Measurements from ENCODE around the gene DDOST. TPM values are rescaled to one million over a fixed set of nuclear protein-coding genes. Genes with fewer than 3 reads are reported as not detected.

DDOST gene
- total RNA-seq, 1 donor: 183 TPM

DNA sequence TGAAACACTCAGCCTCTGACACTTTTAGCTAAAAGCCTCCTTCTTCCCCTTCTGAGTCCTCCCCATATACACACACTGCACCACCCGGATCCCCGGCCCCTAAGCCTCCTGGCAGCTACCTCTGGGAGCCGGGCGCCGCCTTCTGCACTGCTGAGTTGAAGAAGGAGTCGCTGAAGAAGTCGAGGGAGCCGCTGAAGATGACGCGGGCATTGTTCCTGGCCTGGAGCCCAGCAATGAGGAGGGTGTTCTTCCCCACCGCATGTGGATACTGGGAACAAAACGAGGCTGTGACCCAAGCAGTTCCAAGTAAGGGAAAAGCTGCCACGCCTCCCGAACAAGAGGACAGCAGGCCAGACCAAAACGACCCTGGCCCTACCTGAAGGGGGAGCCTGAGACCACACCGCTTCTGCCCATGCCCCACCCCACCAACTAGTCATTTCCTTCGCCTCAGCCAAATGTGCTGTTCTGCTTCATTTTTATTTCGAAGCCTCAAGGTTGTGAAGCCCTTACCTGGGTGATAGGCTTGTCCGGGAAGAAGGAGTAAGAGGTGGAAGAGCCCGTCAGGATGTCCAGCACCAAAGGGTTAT lies 7.0 kb downstream of the DDOST start:
- TF ChIP-seq, protein P1, sequence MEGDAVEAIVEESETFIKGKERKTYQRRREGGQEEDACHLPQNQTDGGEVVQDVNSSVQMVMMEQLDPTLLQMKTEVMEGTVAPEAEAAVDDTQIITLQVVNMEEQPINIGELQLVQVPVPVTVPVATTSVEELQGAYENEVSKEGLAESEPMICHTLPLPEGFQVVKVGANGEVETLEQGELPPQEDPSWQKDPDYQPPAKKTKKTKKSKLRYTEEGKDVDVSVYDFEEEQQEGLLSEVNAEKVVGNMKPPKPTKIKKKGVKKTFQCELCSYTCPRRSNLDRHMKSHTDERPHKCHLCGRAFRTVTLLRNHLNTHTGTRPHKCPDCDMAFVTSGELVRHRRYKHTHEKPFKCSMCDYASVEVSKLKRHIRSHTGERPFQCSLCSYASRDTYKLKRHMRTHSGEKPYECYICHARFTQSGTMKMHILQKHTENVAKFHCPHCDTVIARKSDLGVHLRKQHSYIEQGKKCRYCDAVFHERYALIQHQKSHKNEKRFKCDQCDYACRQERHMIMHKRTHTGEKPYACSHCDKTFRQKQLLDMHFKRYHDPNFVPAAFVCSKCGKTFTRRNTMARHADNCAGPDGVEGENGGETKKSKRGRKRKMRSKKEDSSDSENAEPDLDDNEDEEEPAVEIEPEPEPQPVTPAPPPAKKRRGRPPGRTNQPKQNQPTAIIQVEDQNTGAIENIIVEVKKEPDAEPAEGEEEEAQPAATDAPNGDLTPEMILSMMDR (IDR thresholded peaks at IDR 0.05; ENCODE audit: insufficient read depth, low read length): no peak
- no peak overlapping the region for H3K4me3 ChIP-seq (ENCODE audit: low read depth, low read length)
- DNase-seq (ENCODE audit: low read depth): peak; percentile 37

DNA sequence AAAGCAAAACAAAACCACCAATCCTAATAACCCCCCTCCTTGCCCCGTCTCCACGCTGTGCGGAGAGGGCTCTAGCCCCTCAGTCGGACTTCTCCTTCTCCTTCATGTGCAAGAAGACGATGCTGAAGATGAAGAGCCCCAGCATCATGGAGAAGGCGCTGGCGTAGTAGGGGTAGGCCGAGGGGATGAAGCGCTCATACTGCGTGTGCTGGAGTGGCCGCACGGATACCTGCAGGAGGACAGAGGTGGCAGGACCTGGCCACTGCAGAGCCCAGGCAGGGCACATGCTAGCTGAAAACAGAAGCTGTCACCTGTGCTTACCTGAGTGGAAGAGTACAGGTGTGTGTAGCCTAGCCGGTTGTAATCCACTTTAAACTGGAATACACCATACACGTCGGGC lies 8.9 kb downstream of the DDOST start:
- no peak for DNase-seq (ENCODE audit: low read depth)
- TF ChIP-seq, protein P1 (IDR thresholded peaks at IDR 0.05; ENCODE audit: insufficient read depth, low read length): no peak
- H3K4me3 ChIP-seq (ENCODE audit: low read depth, low read length): no peak overlapping the region

DNA sequence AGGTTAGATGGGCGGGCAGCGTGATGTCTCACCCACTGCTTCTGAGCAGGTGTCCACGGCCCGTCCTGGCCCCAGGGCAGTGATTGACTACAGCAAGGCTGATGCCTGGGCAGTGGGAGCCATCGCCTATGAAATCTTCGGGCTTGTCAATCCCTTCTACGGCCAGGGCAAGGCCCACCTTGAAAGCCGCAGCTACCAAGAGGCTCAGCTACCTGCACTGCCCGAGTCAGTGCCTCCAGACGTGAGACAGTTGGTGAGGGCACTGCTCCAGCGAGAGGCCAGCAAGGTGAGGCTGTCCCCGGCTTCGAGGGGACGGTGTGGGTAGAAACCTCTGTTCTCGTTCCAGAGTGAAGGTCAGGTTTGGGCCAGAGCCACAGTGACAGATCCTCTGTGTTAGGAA lies 12.2 kb downstream of the DDOST start:
- TF ChIP-seq, protein P1 (IDR thresholded peaks at IDR 0.05; ENCODE audit: insufficient read depth, low read length): no peak
- no peak for DNase-seq (ENCODE audit: low read depth)
- H3K4me3 ChIP-seq (ENCODE audit: low read depth, low read length): no peak overlapping the region

DNA sequence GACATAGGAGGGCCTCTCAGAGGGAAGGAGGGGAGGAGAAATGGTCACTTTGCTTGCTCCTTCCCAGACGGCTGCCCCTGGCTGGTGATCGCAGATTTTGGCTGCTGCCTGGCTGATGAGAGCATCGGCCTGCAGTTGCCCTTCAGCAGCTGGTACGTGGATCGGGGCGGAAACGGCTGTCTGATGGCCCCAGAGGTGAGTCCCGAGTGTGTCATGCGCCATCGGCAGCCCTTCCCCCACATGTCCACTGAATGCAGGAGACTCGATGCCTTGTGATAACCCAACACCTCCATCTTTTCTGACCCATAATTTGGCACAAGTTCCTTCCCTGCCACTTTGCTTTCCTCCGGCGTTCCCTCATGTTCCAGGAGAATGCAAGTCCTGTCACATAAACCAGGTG lies 12.7 kb downstream of the DDOST start:
- TF ChIP-seq, protein P1 (IDR thresholded peaks at IDR 0.05; ENCODE audit: insufficient read depth, low read length): no peak
- H3K4me3 ChIP-seq (ENCODE audit: low read depth, low read length): no peak overlapping the region
- no peak for DNase-seq (ENCODE audit: low read depth)

DNA sequence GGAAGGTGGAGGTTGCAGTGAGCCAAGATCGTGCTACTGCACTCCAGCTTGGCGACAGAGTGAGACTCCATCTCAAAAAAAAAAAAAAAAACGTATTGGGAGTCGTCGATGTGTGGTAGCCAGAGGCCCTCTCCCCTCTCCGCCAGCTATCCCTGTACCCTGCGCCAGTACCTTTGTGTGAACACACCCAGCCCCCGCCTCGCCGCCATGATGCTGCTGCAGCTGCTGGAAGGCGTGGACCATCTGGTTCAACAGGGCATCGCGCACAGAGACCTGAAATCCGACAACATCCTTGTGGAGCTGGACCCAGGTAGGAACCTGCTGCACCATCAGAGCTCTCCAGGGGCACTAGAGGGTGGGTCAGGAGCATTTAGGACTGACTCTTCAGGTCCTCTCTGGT lies 15.8 kb downstream of the DDOST start:
- TF ChIP-seq, protein P1 (IDR thresholded peaks at IDR 0.05; ENCODE audit: insufficient read depth, low read length): no peak
- no peak for DNase-seq (ENCODE audit: low read depth)
- H3K4me3 ChIP-seq (ENCODE audit: low read depth, low read length): no peak overlapping the region

DNA sequence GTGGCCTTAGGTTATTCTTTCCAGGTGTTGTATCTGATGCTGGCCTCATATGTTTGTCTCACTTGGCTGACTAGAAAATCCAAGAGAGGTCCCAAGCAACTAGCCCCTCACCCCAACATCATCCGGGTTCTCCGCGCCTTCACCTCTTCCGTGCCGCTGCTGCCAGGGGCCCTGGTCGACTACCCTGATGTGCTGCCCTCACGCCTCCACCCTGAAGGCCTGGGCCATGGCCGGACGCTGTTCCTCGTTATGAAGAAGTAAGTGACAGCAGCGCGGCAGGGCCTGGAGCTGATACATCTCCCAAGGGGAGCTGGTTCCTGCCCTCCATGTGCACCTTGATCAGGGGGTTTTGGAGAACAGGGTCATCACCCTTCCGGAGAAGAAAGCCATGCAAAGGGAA lies 16.8 kb downstream of the DDOST start:
- DNase-seq (ENCODE audit: low read depth): no peak
- TF ChIP-seq, protein P1 (IDR thresholded peaks at IDR 0.05; ENCODE audit: insufficient read depth, low read length): no peak
- no peak overlapping the region for H3K4me3 ChIP-seq (ENCODE audit: low read depth, low read length)

DNA sequence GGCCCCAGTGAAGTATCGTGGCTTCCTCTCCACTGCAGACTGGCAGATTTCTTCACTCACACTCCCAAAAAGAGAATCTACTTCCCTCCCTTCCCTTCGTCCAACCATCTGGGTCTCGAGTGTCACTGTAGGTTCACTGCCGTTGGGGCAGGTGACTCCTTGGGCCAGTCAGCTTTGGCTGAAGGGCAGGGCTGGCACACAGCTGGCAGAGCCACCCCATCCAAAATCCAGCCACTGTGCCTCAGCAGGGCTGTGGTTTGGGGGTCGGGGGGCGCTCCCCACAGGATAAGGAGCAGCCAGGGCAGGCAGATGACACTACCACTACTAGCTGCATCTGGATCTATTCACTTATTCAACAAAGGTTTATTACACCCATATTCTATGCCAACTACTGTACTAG lies 18.1 kb downstream of the DDOST start:
- no peak overlapping the region for H3K4me3 ChIP-seq (ENCODE audit: low read depth, low read length)
- TF ChIP-seq, protein P1 (IDR thresholded peaks at IDR 0.05; ENCODE audit: insufficient read depth, low read length): no peak
- DNase-seq (ENCODE audit: low read depth): no peak
